HG03064 (cell line): ENCODE results near the gene LRRC61.
"Not testable (repeated sequence)": the region's sequence is repeated elsewhere in the genome, so short reads cannot be mapped to it uniquely, and the experiment has no call there.

Experiments used
- ATAC-seq: cut with Tn5 transposase; IDR thresholded peaks from one replicate; pipeline ENCODE4 v1.9.1; 2021; ENCODE audit warnings: low read depth; ENCODE audit not compliant: unreplicated experiment

The LRRC61 gene, protein sequence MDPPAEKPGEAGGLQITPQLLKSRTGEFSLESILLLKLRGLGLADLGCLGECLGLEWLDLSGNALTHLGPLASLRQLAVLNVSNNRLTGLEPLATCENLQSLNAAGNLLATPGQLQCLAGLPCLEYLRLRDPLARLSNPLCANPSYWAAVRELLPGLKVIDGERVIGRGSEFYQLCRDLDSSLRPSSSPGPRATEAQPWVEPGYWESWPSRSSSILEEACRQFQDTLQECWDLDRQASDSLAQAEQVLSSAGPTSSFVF

DNA sequence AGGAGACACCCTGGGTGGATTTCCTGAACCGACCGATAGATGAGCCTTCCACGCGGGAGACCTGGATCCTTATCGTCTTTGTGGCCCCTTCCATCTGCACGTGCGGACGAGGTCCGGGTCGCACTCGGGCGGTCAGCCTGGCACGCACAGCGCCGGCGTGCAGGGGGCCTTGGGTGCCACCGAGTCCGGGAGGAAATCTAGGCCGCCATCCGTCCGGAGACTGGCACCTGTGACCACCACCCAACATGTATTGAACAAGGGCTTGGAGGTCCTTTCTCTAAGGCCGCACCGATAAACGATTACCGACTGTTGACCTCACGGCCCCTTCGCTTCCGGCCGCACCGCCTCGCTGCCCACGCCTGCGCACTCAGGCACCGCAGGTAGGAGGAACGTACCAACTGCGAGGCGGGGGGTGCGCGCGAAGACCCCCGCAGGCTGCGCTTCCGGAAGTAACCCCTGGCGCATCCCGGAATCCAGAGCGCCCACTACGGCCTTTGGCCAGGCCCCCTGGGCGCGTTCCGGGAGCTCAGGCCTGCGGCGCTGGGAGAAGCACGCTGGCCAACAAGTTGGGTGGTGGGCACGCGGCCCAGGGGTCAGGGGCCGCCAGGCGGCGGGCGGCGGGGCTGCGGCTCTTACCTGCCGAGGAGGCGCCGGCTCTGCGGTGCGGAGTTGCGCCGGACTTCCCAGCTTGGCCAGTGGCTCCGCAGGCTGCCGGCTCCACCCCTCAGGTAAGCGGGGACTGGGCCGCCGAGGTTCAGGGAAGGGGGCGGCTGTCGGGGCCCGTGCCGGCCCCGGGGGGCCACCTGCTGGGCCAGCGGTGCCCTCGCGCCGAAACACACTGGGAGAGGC is at the start of gene LRRC61, which contains the start of gene ACTR3C:
Gene LRRC61 (plus strand): TSS at position 523 of the 849 bp plus-strand sequence. CDS start 13,507 bp downstream, outside the sequence.
Gene ACTR3C (minus strand): TSS at position 713 of the 849 bp plus-strand sequence. CDS start 28,249 bp downstream, outside the sequence.
- peak; percentile 55 for ATAC-seq

- not testable (repeated sequence) for ATAC-seq
Measured at GRCh38 chr7:150276132-150276695, 46.9 kb upstream of the LRRC61 start.

GRCh38 chr7:150278383-150278782 is 44.8 kb upstream of the LRRC61 start:
- ATAC-seq = not testable (repeated sequence)

- not testable (repeated sequence) for ATAC-seq
Measured at GRCh38 chr7:150281681-150282403, 41.3 kb upstream of the LRRC61 start.

DNA sequence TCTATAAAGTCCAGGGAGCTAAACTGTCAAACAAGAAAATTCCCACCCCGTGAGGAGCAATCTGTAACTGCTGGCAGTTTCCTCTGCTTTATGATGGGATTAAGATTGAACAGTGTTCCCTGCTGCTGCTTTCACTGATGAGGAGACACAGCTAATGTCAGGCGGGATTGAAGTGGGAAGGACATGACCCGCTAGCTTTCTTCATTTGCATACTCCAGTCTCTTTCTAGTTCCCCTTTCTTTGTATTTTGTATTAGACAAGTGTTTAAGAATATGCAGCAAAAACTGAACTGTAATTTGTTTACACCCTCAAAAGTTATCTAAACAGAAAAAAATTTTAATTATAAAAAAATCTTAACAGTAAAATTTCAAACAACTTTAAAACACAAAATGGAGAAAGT is 40.0 kb upstream of the LRRC61 start:
- ATAC-seq = not testable (repeated sequence)

GRCh38 chr7:150283608-150284007 is 39.5 kb upstream of the LRRC61 start:
- not testable (repeated sequence) for ATAC-seq

DNA sequence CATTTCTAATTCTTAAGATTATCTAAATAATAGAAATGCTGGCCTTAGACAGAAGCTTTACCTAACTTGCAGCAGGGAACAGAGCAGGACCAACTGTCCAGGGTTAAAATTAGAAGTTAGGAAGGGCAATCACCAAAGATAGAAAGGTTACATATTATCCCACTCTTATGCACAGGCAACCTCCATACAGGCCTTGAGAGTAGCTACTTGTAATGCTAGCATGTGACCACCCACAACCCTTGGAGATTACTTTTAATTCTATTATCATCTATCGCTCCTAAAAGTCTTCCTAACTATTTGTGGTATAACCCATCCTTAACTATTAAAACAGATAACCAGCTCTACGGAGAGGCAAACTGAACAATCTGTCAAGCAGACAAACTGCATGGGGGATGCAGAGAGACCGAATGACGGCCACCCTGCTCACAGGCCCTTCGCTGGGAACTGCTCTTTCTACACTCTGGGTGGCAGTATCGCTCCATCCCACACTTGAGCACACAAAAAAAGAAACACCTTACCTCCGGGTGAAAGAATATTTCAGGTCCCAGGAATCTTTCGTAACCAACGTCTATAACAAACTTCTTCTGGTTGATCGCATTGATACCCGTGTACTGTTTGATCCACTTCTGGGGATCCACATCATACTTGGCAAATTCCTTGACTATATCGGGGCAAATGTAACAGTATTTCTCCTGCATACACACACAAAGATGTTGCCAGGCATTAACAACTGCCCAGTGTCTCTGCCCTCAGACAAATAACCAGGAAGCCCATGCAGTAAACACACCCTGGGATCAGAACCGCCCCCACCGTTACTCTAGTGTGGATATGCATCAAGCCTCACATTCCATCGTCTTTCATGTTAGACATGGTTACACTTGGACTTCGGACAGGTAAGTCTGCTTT is 37.1 kb upstream of the LRRC61 start:
- not testable (repeated sequence) for ATAC-seq

GRCh38 chr7:150287815-150288214 is 35.3 kb upstream of the LRRC61 start:
- not testable (repeated sequence) for ATAC-seq

DNA sequence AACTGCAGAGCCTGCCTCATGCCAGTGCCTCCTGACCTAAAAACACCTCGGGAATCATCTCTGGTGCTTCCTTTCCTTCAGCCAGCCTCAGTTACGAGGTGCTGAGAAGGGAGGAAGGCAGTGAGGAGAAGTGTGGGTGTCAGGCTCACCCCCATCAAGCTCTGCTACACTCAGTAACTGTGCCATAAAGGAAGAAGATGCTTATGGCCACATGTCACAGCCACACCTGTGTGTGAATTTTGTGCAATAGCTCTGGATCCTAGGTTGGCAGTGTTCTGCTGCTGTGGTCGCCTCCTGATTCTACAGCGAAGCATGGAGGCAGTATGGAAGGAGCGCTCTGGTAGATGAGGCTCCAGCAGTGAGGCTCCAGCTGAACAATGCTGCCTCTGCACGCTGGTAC is 34.3 kb upstream of the LRRC61 start:
- ATAC-seq = not testable (repeated sequence)

GRCh38 chr7:150290317-150290716 is 32.8 kb upstream of the LRRC61 start:
- ATAC-seq = not testable (repeated sequence)

DNA sequence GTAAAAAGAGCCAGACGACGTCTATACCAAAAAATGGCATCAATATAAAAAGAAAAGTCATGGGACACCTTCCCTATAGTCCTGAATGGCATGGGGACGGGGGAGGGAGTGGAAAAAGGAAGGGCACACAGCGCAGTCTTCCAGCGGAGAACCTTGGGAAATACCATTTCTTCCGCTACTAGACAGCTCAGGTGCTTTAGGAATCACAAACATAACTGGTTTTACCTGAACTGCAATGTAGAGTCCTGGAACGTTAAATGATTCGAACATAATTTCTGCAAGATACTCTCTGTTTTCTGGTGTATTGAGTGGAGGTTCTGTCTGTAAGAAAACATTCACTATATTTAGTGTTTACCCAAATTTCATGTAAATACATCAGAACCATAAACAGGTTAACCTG is 28.1 kb upstream of the LRRC61 start:
- not testable (repeated sequence) for ATAC-seq

GRCh38 chr7:150295614-150296013 is 27.5 kb upstream of the LRRC61 start:
- not testable (repeated sequence) for ATAC-seq

DNA sequence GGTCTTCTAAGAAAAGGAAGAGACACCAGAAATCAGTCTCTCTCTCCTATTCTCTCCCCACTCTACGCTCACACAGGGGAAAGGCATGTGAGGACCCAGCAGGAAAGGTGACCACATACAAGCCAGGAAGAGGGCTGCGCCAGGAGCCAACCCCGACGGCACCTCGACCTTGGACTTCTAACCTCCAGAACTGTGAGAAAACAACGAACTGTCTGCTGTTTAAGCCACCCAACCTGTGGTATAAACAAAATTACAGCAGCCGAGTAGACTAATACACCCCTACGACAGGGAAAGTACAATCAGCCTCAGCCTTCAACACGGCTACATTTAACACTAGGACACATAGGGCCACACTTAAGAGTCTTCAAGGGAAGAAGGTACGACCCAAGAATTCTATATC is 26.4 kb upstream of the LRRC61 start:
- not testable (repeated sequence) for ATAC-seq

GRCh38 chr7:150297978-150298377 is 25.2 kb upstream of the LRRC61 start:
- ATAC-seq = not testable (repeated sequence)

GRCh38 chr7:150302908-150303310 is 20.2 kb upstream of the LRRC61 start:
- not testable (repeated sequence) for ATAC-seq

DNA sequence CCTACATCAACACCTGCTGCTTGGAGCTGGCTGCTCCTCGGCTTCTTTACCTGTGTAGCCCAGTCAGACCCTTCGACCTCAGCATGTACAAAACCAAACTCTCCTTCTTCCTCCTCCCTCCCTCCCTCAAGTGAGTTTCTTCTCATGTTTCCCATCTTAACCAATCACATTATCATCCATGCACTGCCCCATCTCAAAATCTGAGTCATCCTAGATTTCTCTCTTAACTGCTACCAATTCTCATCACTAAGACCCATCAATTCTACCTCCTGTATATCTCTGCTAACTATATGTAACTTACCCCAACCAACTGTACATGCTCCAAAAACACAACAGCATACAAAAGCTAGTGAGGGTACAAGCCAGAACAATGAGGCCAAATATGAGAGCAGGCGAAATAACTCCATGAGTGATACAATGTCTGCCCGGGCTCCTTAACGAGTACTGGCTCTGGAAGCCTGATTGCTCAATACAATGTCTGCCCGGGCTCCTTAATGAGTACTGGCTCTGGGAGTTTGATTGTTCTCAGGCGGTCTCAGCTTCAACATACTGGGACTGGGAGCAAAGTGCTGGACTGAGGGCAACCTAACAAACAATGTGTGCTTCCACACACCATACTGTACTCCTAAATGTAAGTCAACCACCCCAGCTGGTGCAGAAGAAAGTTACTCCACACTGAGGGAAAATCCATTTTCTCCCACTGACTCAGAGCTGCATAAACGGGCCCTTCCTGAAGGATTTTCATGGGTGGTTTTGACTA is 18.5 kb upstream of the LRRC61 start:
- ATAC-seq = not testable (repeated sequence)

DNA sequence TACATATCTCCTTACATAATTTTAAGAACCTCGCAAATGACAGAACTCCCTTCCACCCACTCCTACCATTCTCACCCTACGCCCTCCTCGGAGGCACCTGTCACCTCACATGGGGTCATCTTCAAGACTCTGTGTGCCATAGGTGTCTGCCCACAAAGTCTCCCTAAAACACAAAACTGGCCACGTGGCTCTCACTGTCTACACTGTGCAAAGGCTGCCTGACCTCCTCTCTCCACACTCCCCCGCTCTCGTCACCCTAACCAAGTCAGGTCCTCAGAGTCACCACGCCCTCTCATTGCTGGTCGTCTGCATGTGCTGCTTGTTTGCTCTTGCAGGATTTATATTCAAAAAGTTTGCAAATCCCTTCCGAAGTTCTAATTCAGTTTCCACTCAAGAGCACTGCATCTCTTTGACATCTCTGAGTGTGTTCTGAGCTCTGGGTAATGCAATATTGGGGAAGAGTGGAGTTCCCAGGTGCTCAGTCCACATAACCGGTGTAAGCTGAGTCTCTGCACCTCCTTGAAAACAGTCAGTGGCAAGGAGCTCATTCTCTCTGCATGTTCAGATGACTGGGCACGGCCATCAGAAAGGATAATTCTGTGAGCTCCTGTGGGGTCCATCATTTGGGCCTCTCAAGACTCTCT is 17.8 kb upstream of the LRRC61 start:
- ATAC-seq = not testable (repeated sequence)

DNA sequence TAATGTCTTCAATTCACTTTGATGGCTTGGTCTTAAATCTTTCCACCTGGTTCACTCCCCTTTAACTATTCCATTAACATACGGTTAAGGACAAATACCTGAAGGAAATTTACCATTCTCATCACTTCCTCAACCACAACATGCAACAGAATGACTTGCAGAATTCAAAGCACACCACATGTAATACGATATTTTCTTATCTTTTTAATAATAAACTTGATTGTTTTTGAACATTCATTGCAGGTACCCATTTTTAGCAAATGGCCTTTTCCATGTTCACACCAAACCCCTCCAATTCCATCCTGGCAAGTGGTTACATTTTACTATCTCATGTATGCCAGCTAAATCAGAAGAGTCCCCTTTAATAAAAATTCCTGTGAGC is 17.3 kb upstream of the LRRC61 start:
- not testable (repeated sequence) for ATAC-seq
